Cardiac muscle cell (in vitro differentiated cells and primary cell): ENCODE measurements around the gene CCM2. TPM values are rescaled to one million over a fixed set of nuclear protein-coding genes. Genes with fewer than 3 reads are reported as not detected.

Source experiments
- DNase-seq, 2 donors: peaks; one replicate each; pipeline versions ENCODE4 v3.0.0 to v3.0.0-alpha.2; 2010 to 2017; ENCODE audit warnings: low read depth in 1 of 2, low spot score in 1 of 2
- H3K27ac ChIP-seq: fragments of 200-600 bp; sonication (generic); 2 replicates; pipeline ENCODE4 v1.5.1; 2016
- H3K27me3 ChIP-seq: fragments of 200-600 bp; sonication (generic); 2 replicates; pipeline ENCODE4 v1.6.0; 2016; ENCODE audit warnings: control low read depth
- H3K36me3 ChIP-seq: fragments of 200-600 bp; sonication (generic); 2 replicates; pipeline ENCODE4 v1.5.1; 2016; ENCODE audit warnings: control low read depth
- H3K4me1 ChIP-seq: fragments of 200-600 bp; sonication (generic); 2 replicates; pipeline ENCODE4 v1.8.1; 2017; ENCODE audit warnings: low read depth, mild to moderate bottlenecking, mixed run types
- H3K4me3 ChIP-seq: fragments of 200-600 bp; sonication (generic); 2 replicates; pipeline ENCODE4 v1.5.1; 2016; ENCODE audit warnings: mild to moderate bottlenecking
- H3K9me3 ChIP-seq: fragments of 200-600 bp; sonication (generic); 2 replicates; pipeline ENCODE4 v1.5.1; 2017; ENCODE audit warnings: low read depth, mild to moderate bottlenecking, control low read depth
- polyA plus RNA-seq: library from polyadenylated mRNA; unstranded; fragments of >200 nt; fragmentation: Nextera tagmentation; extraction: Ambion mirVana; gene quantifications from 2 replicates; pipeline ENCODE4 v1.2.1, GENCODE V29; 2016
- total RNA-seq: library from RNA; depleted of rRNA; stranded (reverse); fragments of >200 nt; gene quantifications from 2 replicates; pipeline ENCODE4 v1.2.3, GENCODE V29; 2016
- TF ChIP-seq, protein P1 (sequence below): IDR thresholded peaks from 2 replicates; pipeline ENCODE4 v1.5.1; 2012; ENCODE audit warnings: low read depth, mild to moderate bottlenecking, low read length

CCM2 gene
- total and polyA plus RNA-seq, 2 experiments from 2014 or later = 38.3 to 65.7 TPM

DNA sequence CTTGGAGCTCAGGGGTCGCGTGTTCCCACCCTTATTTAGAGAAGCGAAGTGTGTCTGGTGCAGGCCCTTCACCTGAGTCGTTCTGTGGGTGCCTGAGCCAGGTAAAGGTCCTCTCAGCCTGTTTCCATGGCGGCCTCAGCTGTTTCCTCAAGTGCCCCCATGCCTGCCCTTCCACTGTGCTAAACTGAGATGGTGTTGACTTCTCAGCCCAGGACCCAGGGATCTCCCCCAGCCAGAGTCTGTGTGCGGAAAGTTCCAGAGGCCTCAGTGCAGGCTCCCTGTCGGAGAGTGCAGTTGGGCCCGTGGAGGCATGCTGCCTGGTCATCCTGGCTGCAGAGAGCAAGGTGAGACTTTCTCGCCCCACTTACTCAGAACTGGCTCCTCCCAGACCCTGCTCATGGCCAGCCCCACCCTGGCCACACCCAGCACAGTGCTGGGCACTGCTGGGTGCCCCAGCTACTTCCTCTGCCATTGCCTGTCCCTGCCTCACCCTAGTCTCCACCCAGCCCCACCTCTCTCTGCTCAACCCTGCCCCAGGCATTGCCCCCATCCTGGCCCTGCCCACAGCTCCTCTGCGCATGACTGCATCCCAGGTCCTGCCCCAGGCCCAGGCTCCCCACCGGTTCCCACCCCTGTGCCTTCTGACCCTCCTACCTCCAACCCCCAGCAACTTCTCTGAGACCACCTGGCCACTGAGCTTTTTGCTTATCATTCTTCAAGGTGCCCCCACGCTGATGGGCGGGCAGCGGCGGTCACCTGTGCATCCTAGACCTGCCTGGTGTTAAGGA, 68.4 kb downstream of the CCM2 start:
- TF ChIP-seq, protein P1, sequence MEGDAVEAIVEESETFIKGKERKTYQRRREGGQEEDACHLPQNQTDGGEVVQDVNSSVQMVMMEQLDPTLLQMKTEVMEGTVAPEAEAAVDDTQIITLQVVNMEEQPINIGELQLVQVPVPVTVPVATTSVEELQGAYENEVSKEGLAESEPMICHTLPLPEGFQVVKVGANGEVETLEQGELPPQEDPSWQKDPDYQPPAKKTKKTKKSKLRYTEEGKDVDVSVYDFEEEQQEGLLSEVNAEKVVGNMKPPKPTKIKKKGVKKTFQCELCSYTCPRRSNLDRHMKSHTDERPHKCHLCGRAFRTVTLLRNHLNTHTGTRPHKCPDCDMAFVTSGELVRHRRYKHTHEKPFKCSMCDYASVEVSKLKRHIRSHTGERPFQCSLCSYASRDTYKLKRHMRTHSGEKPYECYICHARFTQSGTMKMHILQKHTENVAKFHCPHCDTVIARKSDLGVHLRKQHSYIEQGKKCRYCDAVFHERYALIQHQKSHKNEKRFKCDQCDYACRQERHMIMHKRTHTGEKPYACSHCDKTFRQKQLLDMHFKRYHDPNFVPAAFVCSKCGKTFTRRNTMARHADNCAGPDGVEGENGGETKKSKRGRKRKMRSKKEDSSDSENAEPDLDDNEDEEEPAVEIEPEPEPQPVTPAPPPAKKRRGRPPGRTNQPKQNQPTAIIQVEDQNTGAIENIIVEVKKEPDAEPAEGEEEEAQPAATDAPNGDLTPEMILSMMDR = no peak
- Histone ChIP-seq H3K27me3 (no peaks in the 10 kb centered on the region), H3K9me3 (no peaks in the 10 kb centered on the region), H3K36me3 (peaks cover 13% of the 10 kb centered on the region), H3K4me1 (no peaks in the 10 kb centered on the region), H3K4me3 (no peak overlapping the region), H3K27ac (no peak overlapping the region)
- no peak for DNase-seq

DNA sequence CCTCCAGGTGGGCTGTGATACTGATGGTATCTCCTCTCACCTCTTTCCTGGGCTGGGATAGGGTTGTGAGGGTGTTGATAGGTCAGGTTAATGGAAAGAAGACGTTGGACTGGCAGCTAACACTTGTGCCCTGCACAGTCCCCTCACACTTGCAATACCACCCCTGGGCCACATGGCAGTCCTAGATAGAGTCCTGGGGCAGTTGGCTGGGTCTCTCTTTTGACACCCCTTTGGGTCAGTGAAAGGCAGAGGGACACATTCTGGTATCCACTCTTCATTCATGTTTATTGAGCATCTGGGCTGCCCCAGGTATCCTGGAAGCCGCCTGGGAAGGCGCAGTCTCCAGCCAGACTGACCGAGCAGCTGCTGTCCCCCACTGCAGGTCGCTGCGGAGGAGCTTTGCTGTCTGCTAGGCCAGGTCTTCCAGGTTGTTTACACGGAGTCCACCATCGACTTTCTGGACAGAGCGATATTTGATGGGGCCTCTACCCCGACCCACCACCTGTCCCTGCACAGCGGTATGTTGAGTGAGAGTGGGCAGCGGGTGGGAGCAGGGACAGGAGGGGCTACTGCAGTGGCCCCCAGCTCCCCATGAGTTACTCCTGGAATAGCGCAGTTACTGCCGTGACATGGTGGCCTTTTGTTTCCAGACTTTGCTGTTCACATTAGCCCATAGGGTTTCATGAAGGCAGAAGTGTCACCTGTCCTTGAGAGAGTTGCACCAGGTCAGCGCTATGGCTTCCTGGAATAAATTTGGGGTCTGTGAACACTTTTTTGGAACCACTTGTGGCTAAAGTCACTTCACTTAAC, 69.6 kb downstream of the CCM2 start:
- no peaks in the 10 kb centered on the region for H3K9me3 ChIP-seq
- peaks cover 10% of the 10 kb centered on the region for H3K36me3 ChIP-seq
- no peaks in the 10 kb centered on the region for H3K4me1 ChIP-seq
- H3K4me3 ChIP-seq = no peak overlapping the region
- TF ChIP-seq, protein P1 = no peak
- H3K27ac ChIP-seq = no peak overlapping the region
- H3K27me3 ChIP-seq = no peaks in the 10 kb centered on the region
- DNase-seq = no peak

DNA sequence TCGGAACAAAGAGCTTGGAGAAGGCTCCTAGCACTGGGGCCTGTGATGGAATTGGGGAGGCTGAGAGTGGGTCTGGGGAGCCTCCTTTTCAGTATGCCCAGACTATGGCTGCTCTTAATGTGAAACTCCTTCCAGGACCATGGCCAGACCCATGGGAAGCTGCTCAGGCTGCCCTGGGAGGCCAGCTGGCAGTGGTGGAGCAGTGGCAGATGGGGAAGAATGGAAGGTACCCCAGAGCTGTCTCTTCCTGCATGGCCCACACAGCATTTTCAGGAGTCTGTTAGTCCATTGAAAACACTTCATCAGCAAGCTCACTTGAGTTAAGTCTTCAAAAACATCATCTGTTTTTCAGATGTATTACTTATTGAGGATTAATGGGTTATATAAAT, 70.2 kb downstream of the CCM2 start:
- Histone ChIP-seq H3K27me3 (no peaks in the 10 kb centered on the region), H3K9me3 (no peaks in the 10 kb centered on the region), H3K27ac (no peak overlapping the region), H3K4me1 (no peaks in the 10 kb centered on the region), H3K4me3 (no peak overlapping the region), H3K36me3 (peaks cover 14% of the 10 kb centered on the region)
- no peak for DNase-seq
- TF ChIP-seq, protein P1 = no peak

DNA sequence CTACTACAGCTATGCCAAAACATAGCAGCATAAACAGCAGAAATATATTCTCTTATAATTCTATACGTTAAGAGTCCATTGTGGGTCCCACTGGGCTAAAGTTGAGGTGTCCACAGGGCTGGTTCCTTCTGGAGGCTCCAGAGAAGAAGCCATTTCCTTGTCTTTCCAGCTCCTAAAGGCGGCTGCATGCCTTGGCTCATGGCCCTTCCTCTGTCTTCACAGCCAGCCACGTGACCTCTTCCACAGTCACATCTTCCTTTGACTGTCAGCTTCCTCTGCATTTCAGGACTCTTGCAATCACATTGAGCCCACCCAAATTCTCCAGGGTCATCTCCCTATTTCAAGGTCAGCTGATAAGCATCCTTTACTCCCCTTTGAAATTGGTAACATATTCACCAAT, 71.5 kb downstream of the CCM2 start:
- TF ChIP-seq, protein P1 = no peak
- Histone ChIP-seq H3K27me3 (no peaks in the 10 kb centered on the region), H3K27ac (no peak overlapping the region), H3K36me3 (peaks cover 18% of the 10 kb centered on the region), H3K4me3 (no peak overlapping the region), H3K4me1 (no peaks in the 10 kb centered on the region), H3K9me3 (no peaks in the 10 kb centered on the region)
- DNase-seq = no peak

DNA sequence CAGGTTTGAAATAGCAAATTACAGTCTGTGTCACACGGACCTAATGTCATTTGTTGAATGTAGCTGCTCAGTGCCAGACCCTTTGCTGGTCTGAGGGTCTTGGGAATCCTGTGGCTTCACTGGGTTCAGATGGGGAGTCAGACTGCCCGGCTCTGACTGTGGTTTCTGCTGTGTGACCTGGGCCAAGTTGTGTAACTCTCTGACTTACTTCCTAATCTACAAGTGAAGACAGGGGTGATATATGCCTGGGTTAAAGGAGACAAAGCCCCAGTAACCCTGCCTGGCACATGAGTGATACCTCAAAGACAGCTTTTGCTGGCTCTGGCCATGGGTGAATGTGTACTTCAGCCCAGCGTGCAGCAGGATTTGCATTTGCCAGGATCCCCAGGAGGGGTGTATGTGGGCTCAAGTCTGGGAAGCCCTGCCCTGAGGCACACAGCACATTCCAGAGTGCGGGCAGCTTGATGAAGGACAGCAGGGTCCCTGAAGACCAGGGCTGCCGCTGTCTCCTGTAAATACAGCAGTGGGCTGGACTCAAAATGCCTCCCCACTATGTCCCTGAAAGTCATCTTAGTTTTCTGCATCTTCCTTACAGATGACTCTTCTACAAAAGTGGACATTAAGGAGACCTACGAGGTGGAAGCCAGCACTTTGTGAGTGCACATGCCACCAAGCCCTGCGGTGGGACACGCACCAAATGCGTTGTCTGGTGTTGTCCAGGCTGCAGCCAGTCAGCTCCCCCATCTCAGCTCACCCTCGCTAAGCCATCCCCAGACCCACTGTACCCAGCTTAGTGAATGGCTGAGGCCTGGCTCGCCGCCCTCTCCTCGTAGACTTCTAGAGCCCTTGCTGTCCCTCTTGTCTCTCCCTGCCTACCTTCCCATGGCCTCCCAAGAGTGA, 72.4 kb downstream of the CCM2 start:
- no peak for DNase-seq
- peaks cover 18% of the 10 kb centered on the region for H3K36me3 ChIP-seq
- H3K27me3 ChIP-seq = no peaks in the 10 kb centered on the region
- TF ChIP-seq, protein P1 = no peak
- H3K4me1 ChIP-seq = no peaks in the 10 kb centered on the region
- H3K27ac ChIP-seq = no peak overlapping the region
- H3K4me3 ChIP-seq = no peak overlapping the region
- no peaks in the 10 kb centered on the region for H3K9me3 ChIP-seq
